GM20000 (cell line): Measurements from ENCODE around the gene SYT13.

Experiments
- DNase-seq: peaks from one replicate; pipeline ENCODE4 v3.0.0; 2012; ENCODE audit warnings: low spot score
- CTCF ChIP-seq: IDR thresholded peaks from 2 replicates; pipeline ENCODE4 v1.5.1; 2012; ENCODE audit warnings: mild to moderate bottlenecking, control low read depth; ENCODE audit errors: extremely low read depth, missing control alignments

The SYT13 gene

GRCh38 chr11:45285930-45286632, at the start of gene SYT13:
Gene SYT13 (minus strand): TSS chr11:45286341. CDS start chr11:45286207, 134 bp downstream.
- no peak for TF ChIP-seq CTCF
- DNase-seq, result no peak

GRCh38 chr11:45335434-45335833, 49.3 kb upstream of the SYT13 start:
- no peak for DNase-seq
- no peak for TF ChIP-seq CTCF

- DNase-seq, result no peak
- no peak for TF ChIP-seq CTCF
These were observed 48.7 kb upstream of the SYT13 start for GRCh38 chr11:45334836-45335235.

- no peak for DNase-seq
- TF ChIP-seq CTCF, result no peak
These were observed 48.3 kb upstream of the SYT13 start for GRCh38 chr11:45334410-45334809.

GRCh38 chr11:45333001-45333971, 47.1 kb upstream of the SYT13 start:
- DNase-seq, result no peak
- TF ChIP-seq CTCF, result no peak

GRCh38 chr11:45332276-45332934, 46.3 kb upstream of the SYT13 start:
- DNase-seq, result peak; percentile 70
- TF ChIP-seq CTCF, result peak; percentile 39

GRCh38 chr11:45331839-45332238, 45.7 kb upstream of the SYT13 start:
- TF ChIP-seq CTCF, result no peak
- no peak for DNase-seq
